ENCODE measurements around the gene TEPSIN. TPM values are rescaled to one million over a fixed set of nuclear protein-coding genes. Genes with fewer than 3 reads are reported as not detected.
A peak's percentile ranks its signal among the peaks of the same experiment; 100 is the strongest.

TEPSIN gene
- total RNA-seq, 4 donors from 2014 or later = 61.2 to 336 (median 121) TPM

DNA sequence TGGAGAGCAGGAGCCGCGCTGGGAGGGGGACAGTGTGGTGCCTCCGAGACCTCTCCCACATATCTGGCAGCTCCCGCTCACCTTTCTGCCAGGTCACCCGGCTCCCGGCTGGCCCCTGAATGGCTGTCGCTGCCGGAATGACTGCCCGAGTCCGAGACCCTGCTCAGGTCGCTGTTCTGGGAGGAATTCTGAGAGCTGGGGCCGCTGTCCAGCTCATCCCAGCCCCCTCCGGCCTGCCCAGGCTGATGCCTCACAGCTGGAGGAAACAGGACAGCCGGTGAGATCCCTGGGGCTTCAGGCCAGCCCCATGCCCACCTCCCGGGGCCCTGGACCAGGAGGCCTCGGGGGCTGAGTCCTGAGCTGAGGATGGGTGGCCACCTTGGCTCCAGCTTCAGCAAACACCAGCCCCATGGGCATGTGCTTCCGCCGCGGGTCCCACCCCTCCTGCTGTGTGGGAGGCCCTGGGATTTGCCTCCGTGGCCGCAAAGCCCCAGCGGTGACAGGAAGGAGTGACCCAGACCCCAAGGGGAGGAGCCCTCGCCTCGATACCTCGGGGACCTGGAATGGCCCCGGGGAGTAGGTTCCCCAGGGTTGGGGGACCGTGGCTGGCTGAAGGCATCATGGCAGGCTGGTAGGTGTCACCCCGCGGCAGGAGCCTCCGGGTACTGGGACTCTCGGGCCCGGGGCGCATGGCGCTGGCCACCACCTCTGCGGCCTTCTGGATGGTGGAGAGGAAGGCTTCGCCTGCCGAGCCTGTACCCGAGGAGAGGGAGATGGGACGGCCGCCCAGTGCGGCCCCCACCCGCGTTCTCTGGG is 6.9 kb downstream of the TEPSIN start:
- WGBS, 2 donors (ENCODE audit: low coverage in 1 of 2) = 90% methylated on average over 23 of the region's 43 CpGs; no CpG with 5 or more reads in 1 of the 2 donors
- no peaks in the 10 kb centered on the region for H3K9me3 ChIP-seq
- DNase-seq = no peak
- peaks cover 0 to 8% (median 0%) of the 10 kb centered on the region in 4 donors for H3K36me3 ChIP-seq
- no peak overlapping the region for H3K4me3 ChIP-seq
- in situ Hi-C loops (cut with MboI; ENCODE audit: low pct_ligation_motif_present in 1 of 4, low pct_unique_long_range_greater_than_20kb in 1 of 4, low sequenced_read_pairs in 3 of 4) (no loop called here), intact Hi-C loops (cut with DNase I; ENCODE audit: low total_unique reads) (loop anchor here (10.0 kb wide), 1 partner anchor 63 kb away; the partner anchor contains the start of gene SLC38A10)
- H3K27ac ChIP-seq = no peak overlapping the region
- TF ChIP-seq POLR2AphosphoS5 (IDR thresholded peaks at IDR 0.05) (no peak), EP300 (IDR thresholded peaks at IDR 0.05; ENCODE audit: low read depth) (no peak), POLR2A (IDR thresholded peaks at IDR 0.05) (no peak)
- TF ChIP-seq, protein P1, sequence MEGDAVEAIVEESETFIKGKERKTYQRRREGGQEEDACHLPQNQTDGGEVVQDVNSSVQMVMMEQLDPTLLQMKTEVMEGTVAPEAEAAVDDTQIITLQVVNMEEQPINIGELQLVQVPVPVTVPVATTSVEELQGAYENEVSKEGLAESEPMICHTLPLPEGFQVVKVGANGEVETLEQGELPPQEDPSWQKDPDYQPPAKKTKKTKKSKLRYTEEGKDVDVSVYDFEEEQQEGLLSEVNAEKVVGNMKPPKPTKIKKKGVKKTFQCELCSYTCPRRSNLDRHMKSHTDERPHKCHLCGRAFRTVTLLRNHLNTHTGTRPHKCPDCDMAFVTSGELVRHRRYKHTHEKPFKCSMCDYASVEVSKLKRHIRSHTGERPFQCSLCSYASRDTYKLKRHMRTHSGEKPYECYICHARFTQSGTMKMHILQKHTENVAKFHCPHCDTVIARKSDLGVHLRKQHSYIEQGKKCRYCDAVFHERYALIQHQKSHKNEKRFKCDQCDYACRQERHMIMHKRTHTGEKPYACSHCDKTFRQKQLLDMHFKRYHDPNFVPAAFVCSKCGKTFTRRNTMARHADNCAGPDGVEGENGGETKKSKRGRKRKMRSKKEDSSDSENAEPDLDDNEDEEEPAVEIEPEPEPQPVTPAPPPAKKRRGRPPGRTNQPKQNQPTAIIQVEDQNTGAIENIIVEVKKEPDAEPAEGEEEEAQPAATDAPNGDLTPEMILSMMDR (IDR thresholded peaks at IDR 0.05) = no peak
- H3K4me1 ChIP-seq = peaks cover 0 to 3% (median 1%) of the 10 kb centered on the region in 4 donors
- no peaks in the 10 kb centered on the region for H3K27me3 ChIP-seq

DNA sequence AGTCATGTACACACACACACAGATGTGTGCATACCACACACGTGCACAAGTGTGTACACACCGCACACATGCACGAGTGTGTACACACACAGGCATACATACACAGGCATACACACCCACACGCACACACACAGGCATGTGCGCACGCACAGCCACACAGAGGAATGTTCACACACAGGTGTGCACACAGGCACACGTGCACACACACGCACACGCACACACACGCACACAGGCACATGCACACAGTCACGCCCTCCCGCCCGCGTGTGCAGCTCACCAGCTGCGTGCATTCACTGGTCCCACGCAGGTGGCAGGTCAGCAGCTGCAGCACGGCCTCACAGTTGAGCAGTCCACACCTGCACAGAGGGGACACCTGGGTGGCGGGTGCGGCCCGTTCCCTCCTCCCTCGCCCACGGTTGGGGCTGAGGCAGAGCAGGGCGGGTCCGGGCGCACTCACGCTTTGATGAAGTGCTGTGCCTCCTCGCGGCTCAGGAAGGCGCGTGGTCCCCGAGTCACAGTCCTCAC is 7.7 kb downstream of the TEPSIN start:
- intact Hi-C loops (cut with DNase I; ENCODE audit: low total_unique reads) = loop anchor here (10.0 kb wide), 1 partner anchor 64 kb away; the partner anchor contains the start of gene SLC38A10
- TF ChIP-seq POLR2AphosphoS5 (IDR thresholded peaks at IDR 0.05) = no peak
- TF ChIP-seq, protein P1 (IDR thresholded peaks at IDR 0.05) = no peak
- no peak for TF ChIP-seq EP300 (IDR thresholded peaks at IDR 0.05; ENCODE audit: low read depth)
- TF ChIP-seq POLR2A (IDR thresholded peaks at IDR 0.05) = no peak
- Histone ChIP-seq H3K4me3 (no peak overlapping the region), H3K36me3 (peaks cover 0 to 8% (median 0%) of the 10 kb centered on the region in 4 donors), H3K9me3 (no peaks in the 10 kb centered on the region), H3K4me1 (no peaks in the 10 kb centered on the region), H3K27ac (no peak overlapping the region), H3K27me3 (no peaks in the 10 kb centered on the region)
- 91% methylated on average over 31 of the region's 31 CpGs; no CpG with 5 or more reads in 1 of the 2 donors for WGBS, 2 donors (ENCODE audit: low coverage in 1 of 2)
- DNase-seq = no peak
- in situ Hi-C loops (cut with MboI; ENCODE audit: low pct_ligation_motif_present in 1 of 4, low pct_unique_long_range_greater_than_20kb in 1 of 4, low sequenced_read_pairs in 3 of 4) = no loop called here

DNA sequence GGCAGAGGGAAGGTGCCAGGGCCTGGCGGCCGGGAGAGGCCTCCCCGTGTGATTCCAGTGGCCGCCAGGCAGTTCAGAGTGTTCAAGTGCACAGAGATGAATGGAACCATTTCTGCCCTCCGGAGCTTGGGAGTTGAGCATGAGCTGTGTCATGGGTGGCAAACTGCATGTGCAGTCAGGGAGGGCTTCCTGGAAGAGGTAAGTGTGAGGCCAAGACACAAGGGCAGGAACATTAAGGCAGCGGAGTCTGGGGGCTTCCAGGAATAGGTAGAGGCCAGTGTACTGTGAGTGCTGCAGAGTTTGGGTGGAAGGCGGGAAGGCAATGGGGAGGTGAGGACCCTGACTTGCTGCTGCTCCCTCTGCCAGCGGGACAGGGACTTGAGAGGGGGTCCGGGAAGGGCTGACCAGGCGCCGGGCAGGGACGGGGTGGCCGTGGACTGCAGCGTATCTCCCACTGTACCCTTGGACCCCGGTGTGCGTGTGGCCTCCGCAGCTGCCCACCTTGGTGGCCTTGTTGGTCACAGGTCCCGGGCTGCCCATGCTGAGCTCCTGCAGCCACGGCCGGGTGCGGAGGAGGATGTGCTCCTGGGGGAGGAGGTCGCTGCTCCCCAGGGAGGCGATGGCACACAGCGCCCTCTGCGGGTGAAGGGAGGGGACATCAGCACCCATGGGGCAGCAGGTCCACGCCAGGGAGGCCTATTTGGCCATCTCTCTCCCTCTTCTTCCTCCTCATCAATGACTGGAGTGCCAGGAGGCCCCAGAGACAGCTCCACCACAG is 8.6 kb downstream of the TEPSIN start:
- in situ Hi-C loops (cut with MboI; ENCODE audit: low pct_ligation_motif_present in 1 of 4, low pct_unique_long_range_greater_than_20kb in 1 of 4, low sequenced_read_pairs in 3 of 4) (no loop called here), intact Hi-C loops (cut with DNase I; ENCODE audit: low total_unique reads) (loop anchor here (10.0 kb wide), 1 partner anchor 65 kb away; the partner anchor contains the start of gene SLC38A10)
- TF ChIP-seq, protein P1 (IDR thresholded peaks at IDR 0.05) = peak in 4 of 5 experiments; percentile 13 to 24 (median 22)
- TF ChIP-seq POLR2A (IDR thresholded peaks at IDR 0.05) = no peak
- no peaks in the 10 kb centered on the region for H3K27me3 ChIP-seq
- no peaks in the 10 kb centered on the region for H3K9me3 ChIP-seq
- no peak overlapping the region for H3K27ac ChIP-seq
- DNase-seq = no peak
- no peak overlapping the region for H3K4me3 ChIP-seq
- peaks cover 0 to 8% (median 0%) of the 10 kb centered on the region in 4 donors for H3K36me3 ChIP-seq
- WGBS, 2 donors (ENCODE audit: low coverage in 1 of 2) = 91 to 100% methylated on average over 5 to 26 of the region's 26 CpGs
- H3K4me1 ChIP-seq = no peaks in the 10 kb centered on the region

DNA sequence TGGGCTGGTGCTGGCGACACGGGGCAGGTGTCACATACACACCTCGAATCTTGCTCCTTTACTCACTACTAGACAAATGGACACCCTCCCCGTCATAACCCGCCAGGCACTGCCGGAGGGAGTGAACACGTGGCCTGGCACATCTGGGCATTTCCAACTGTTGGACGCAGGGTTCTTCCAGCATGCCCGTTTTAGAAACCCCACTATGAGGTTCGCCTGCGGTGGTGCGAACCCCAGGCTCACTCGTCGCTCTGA is 9.3 kb downstream of the TEPSIN start:
- in situ Hi-C loops (cut with MboI; ENCODE audit: low pct_ligation_motif_present in 1 of 4, low pct_unique_long_range_greater_than_20kb in 1 of 4, low sequenced_read_pairs in 3 of 4) (no loop called here), intact Hi-C loops (cut with DNase I; ENCODE audit: low total_unique reads) (no loop called here)
- no peaks in the 10 kb centered on the region for H3K4me1 ChIP-seq
- no peak overlapping the region for H3K4me3 ChIP-seq
- DNase-seq = no peak
- no peaks in the 10 kb centered on the region for H3K9me3 ChIP-seq
- H3K27ac ChIP-seq = no peak overlapping the region
- TF ChIP-seq, protein P1 (IDR thresholded peaks at IDR 0.05) = no peak
- no peak for TF ChIP-seq POLR2AphosphoS5 (IDR thresholded peaks at IDR 0.05)
- WGBS, 2 donors (ENCODE audit: low coverage in 1 of 2) = 92% methylated on average over 14 of the region's 14 CpGs; no CpG with 5 or more reads in 1 of the 2 donors
- no peaks in the 10 kb centered on the region for H3K27me3 ChIP-seq
- peaks cover 0 to 8% (median 0%) of the 10 kb centered on the region in 4 donors for H3K36me3 ChIP-seq

Measured in transverse colon (tissue), 4 donors.